Left forelimb (tissue), 1 donor: ENCODE data around the gene PCP2.

Experiments used
- DNase-seq: peaks from one replicate; pipeline ENCODE4 v3.0.0-alpha.2; 2018; ENCODE audit warnings: low spot score

The PCP2 gene

DNA sequence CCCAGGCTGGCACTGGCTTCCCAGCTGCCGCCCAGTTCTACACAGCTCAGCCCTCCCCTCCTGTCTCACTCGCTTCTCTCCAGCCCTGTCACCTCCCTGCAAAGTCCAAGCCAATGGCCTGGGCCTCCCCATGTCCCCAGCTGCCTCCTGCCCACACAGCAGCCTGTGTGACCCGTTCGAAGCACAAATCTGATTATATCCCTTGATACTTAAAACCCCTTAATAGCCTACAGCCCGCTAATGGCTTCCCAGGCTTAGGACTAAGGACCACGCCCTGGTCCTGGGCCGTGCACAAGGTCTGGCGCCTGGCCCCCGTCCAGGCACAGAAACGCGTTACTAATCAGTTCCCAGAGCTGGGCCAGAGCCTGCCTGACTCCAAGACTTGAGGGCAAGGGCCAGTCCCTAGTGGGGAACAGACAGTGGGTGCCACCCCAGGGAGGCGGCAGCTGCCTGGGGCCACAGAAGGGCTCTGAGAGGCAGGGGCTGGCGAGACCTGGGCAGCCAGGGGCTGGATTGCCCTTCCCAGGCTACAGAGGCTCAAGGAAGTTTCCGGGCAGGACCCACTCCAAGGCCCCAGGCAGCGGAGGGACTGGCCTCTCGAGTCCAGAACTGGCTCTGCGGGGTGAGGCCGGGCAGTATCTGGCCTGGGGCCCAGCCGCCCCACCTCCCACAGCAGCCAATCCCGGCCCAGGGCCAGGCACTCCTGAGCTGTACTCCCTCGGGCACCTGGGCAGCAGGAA, 14.6 kb downstream of the PCP2 start:
- DNase-seq, result no peak

DNA sequence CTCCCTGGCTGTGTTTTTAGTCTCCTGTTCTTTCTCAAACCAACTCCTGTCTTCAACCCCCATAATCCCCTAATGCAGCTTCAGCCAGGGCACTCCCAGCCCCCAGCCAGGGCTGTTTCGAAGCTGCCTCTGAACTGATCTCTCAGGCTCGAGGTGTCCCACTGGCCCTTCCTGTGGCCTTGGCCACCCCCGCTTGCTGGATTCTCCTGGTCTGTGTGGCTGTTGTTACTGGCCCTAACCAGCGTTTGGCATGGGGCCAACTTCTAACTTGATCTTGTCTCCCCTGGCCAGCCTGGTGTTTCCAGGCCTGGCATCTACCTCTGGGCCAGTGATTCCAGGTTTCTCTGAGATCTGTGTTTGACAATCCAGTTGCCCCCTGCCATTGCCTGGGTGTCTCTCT, 15.2 kb downstream of the PCP2 start:
- no peak for DNase-seq

DNA sequence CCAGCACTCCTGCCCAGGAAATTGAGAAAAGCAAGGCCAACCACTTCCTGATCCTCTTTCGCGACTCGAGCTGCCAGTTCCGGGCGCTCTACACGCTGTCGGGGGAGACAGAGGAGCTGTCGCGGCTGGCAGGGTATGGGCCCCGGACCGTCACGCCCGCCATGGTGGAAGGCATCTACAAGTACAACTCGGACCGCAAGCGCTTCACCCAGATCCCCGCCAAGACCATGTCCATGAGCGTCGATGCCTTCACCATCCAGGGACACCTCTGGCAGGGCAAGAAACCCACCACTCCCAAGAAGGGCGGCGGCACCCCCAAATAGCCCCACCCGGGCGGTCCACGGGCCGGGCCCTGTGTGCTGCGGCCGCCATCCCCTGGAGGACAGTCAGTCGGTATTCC, 15.8 kb downstream of the PCP2 start:
- DNase-seq, result no peak

DNA sequence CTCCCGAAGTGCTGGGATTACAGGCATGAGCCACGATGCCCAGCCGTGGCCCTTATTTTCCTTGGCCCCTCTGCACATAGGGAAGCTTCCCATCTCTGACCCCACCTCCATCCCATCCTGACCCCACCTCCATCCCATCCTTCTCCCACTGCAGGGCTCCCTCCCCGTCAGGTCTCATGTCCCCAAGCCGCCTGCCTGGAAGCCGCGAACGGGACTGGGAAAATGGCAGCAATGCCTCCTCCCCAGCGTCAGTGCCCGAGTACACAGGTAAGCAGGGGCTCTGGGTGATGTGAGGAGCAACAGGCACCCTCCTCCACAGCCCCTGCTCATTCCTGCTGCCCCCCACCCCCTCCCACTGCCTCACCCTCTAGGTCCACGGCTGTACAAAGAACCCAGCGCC, 16.3 kb downstream of the PCP2 start:
- no peak for DNase-seq

DNA sequence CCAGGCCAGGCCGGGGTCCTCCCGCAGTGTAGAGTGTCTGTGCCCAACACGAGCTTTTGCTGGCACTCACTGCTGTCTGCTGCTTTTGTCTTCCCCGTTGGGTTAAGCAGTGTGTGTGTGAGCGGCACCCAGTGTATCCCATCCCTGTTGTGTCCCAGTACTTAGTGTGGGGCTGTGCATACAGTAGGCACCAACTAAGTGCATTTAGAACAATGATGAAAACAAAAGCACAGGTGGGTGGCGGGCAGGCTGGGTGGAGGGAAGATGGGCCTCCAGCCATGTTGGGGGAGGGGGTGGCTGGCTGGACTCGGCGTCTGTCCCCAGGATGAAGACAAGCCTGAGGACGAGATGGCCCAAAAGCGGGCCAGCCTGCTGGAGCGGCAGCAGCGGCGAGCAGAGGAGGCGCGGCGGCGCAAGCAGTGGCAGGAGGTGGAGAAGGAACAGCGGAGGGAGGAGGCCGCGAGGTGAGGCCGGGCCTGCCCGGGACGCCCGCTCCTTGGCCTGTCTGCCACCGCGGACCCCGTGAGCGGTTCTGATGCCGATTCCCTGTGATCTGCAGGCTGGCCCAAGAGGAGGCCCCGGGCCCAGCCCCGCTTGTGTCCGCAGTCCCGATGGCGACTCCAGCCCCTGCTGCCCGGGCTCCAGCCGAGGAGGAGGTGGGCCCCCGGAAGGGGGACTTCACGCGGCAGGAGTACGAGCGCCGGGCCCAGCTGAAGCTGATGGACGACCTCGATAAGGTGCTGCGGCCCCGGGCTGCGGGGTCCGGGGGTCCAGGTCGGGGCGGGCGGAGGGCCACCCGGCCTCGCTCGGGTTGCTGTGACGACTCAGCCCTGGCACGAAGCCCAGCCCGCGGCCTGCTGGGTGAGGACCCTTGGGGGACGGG, 18.4 kb downstream of the PCP2 start:
- no peak for DNase-seq

DNA sequence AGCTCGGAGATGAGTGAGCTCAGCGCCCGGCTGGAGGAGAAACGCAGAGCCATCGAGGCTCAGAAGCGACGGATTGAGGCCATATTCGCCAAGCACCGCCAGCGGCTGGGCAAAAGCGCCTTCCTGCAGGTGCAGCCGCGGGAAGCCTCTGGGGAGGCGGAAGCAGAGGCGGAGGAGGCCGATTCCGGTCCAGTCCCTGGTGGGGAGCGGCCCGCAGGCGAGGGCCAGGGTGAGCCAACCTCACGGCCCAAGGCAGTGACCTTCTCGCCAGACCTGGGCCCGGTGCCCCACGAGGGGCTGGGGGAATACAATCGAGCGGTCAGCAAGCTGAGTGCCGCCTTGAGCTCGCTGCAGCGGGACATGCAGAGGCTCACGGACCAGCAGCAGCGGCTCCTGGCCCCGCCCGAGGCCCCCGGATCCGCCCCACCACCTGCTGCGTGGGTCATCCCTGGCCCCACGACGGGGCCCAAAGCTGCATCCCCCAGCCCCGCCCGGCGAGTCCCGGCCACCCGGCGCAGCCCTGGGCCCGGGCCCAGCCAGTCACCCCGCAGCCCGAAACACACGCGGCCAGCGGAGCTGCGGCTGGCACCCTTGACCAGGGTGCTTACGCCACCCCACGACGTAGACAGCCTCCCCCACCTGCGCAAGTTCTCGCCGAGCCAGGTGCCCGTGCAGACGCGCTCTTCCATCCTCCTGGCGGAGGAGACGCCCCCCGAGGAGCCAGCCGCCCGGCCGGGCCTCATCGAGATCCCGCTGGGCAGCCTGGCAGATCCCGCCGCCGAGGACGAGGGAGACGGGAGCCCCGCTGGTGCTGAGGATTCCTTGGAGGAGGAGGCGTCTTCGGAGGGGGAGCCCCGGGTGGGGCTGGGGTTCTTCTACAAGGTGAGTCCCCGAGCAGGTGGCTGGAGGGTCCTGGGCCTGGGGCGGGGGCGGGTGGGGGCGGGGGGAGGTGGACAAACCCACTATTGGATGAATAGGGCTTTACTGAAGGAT, 20.9 kb downstream of the PCP2 start:
- DNase-seq, result no peak

DNA sequence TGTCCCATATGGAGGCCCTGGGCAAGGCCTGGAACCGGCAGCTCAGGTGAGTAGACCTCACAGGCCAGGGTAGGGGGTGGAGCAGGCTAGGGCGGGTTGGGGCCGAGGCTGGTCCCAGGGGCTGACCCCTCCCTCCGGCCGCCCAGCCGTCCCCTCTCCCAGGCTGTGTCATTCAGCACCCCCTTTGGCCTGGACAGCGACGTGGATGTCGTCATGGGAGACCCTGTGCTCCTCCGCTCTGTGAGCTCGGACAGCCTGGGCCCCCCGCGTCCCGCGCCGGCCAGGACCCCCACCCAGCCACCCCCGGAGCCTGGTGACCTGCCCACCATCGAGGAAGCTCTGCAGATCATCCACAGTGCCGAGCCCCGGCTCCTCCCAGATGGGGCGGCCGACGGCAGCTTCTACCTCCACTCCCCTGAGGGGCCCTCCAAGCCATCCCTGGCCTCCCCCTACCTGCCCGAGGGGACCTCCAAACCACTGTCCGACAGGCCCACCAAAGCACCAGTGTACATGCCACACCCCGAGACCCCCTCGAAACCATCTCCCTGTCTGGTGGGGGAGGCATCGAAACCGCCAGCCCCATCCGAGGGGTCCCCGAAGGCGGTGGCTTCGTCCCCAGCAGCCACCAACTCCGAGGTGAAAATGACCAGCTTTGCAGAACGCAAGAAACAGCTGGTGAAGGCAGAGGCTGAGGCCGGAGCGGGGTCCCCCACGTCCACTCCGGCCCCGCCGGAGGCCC, 21.8 kb downstream of the PCP2 start:
- no peak for DNase-seq

DNA sequence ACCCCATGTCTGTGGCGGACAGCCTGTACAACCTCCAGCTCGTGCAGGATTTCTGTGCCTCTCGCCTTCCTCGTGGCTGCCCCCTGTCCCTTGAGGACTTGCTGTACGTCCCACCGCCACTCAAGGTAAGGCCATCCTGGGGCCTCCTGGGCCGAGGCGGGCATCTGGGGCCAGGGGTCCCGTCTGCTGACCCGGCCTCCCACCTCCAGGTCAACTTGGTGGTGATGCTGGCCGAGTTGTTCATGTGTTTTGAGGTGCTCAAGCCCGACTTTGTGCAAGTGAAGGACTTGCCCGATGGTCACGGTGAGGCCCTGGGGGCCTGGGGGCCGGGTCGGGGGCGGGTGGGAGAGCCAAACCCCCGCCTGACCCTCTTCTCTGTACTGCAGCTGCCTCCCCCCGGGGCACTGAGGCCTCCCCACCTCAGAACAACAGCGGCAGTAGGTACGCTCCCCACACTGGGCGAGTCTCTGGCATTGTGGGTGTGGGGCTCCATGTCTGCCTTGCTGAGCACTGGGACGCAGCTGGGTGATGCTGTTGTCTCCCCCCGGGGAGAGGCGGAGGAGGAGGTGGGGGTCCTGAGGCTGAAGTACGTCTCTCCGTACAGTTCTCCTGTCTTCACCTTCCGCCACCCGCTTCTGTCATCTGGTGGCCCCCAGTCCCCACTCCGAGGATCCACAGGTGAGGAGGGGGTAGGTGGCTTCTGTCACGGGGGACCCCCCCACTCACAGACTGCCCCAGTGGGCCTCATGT, 22.9 kb downstream of the PCP2 start:
- no peak for DNase-seq

DNA sequence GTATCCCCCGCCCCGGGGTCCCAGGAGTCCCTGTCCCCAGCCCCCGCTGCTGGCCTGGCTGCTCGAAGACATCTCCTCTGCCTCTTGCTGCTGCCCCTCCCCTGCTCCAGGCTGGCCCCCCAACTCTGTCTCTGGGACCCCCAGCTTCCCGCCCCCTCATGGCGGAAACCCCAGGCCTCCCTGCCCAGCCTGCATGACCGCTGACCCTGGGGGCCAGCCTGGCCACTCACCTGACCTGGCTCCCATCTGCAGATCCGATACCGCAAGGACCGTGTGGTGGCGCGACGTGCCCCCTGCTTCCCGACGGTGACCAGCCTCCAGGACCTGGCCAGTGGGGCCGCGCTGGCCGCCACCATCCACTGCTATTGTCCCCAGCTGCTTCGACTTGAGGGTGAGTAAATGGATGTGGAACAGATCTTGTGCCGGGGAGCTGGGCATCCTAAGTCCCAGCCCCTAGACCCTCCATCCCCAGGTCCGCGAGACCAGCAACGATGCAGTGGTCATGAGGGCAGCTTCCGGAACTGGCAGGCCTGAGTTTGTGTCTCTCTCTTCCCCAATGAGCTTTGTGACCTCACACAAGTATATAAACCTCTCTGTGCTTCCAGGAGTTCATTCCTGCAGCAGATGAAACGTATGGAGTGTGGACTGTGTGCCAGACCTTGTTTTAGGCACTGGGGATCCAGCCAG, 25.5 kb downstream of the PCP2 start:
- no peak for DNase-seq

DNA sequence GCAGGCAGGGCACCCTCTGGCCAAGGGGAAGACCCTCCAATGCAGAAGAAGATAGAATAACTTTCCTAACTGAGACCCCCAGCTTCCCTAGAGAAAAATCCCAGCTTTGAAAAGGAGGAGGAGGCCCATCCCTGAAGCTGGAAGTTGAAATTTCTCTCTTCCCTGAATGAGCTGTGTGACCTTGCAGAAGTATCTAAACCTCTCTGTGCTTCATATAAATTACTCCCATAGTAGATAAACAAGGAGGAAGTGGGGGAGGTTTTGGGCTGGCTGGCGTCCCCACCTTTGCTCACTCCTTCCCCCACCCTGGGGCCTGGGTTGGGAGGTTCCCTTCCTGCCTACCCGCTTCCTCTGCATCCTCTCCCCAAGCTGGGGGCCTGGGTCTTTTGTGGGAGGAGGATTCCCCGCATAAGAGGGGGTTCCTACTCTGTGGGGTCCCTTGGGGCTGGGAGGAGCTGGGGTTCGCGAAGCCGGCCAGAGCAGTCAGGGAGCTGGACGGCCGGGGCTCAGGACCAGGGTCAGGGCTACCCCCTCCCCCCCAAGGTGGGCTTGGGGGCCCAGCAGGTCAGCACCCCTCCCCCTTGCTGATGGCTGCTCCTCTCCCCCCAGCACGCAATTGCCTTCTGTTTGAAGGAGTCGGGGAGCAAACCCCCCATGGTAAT, 26.2 kb downstream of the PCP2 start:
- DNase-seq, result no peak

DNA sequence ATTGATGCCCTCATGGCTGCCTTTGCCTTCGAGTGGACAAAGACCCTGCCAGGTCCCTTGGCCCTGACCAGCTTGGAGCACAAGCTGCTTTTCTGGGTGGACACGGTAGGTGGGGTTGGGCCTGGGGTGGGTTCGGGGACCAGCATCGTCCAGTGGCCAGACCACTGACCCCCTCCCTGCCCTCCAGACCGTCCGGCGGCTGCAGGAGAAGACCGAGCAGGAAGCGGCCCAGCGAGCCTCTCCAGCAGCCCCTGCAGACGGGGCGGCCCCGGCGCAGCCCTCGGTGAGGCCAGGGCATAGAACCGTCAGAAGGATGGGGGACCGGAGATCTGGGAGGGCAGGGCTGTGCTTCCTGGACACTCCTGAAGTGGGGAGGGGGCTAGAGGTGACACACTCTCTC, 27.2 kb downstream of the PCP2 start:
- DNase-seq, result no peak

DNA sequence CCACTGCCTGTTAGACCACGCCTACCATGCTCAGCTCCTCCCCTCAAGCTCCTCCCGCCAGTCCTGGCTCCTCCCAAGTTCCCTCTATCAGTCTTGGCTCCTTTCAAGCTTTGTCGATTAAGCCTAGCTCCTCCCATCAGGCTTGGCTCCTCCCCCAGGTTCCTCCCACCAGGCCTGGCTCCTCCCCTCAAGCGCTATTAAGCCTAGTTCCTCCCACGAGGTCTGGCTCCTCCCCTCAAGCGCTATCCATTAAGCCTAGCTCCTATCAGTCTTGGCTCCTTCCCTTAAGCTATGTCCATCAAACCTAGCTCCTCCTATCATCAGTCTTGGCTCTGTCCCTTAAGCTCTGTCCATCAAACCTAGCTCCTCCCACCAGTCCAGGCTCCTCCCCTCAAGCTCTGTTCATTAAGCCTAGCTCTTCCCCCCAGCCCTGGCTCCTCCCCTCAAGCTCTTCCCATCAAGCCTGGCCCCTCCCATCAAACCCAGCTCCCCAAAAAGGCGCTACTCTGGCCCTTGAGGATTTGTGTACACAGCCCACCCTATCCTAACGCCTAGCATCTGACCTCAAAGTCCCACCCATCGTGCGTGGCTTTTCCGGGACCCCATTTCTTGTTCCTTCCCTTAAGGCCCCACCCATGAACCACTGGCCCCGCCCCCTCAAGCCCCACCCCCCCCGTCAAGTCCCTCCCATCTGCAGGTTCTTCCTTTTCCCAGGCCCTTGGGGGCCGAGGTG, 27.9 kb downstream of the PCP2 start:
- DNase-seq, result no peak

DNA sequence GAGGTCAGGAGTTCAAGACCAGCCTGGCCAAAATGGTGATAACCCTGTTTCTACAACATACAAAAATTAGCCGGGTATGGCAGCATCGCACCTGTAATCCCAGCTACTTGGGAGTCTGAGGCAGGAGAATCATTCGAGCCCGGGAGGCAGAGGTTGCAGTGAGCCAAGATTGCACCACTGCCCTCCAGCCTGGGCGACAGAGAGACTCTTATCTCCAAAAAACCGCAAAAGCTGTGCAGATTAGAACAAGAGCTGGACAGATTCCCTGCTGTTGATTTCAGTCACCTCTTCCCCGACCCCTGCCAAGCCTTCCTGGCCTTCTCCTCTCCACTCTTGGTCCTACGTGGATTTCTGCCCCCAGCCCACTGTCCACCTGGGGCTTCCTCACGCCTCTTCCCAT, 29.6 kb downstream of the PCP2 start:
- no peak for DNase-seq

DNA sequence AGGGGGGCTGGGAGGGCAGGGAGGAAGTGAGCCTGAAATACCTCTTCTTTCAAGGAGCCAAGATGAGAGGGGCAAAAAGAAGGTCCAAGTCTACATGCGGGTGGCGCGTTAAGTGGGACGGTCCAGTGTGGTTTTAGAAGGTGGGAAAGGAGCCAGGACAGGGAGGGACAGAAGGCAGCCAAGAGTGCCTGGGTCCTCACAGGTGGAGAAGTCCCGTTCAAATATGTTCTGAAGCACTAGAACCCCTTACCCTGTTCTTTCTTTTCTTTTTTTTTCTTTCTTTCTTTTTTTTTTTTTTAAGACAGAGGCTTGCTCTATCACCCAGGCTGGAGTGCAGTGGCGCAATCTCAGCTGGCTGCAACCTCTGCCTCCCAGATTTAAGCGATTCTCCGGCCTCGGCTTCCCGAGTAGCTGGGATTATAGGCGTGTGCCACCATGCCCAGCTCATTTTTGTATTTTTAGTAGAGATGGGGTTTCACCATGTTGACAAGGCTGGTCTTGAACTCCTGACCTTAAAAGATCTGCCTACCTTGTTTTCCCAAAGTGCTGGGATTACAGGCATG, 30.5 kb downstream of the PCP2 start:
- no peak for DNase-seq

DNA sequence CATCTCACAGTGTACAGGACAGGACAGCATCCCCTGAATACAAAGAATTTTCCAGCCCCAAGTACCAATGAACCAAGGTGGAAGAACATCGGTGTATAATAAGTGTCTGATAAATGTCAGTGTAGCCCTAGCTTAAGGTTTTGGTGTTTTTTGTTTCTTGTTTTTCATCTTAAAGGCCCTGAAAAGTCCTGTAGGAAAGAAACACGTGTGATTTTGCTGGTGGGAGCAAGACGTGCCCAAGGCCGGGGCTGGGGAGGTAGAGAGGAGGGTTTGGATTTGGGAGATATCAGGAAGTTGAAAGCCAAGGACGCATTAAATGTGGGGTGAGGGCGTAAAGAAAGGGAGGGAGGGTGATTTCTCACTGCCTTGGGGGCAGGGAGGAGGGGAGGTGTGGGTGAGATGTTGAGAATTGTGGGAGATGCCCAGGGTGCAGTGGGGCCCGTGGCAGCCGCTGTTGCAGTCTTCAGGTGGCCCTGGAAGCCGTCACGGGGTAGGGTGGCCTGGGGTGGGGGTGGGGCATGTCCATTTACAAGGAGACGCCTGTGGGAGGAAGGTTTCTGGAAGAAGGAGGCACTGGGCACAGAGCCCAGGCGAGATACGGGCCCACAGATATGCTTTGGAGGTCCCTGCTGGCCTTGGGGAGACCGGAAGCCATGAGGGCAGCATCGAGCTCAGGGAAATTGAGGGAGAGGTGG, 31.1 kb downstream of the PCP2 start:
- DNase-seq, result no peak

DNA sequence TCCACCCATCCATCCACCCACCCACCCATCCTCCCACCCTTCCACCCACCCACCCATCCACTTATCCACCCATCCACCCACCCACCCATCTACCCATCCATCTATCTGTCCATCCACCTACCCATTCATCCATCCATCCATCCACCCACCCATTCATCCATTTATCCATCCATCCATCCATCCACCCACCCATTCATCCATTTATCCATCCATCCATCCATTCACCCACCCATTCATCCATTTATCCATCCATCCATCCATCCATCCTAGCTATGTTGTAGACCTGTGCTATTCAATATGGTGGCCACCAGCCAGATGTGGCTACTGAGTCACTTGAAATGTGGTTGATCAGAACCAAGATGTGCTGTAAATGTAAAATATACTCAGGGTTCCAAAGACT, 32.8 kb downstream of the PCP2 start:
- no peak for DNase-seq

DNA sequence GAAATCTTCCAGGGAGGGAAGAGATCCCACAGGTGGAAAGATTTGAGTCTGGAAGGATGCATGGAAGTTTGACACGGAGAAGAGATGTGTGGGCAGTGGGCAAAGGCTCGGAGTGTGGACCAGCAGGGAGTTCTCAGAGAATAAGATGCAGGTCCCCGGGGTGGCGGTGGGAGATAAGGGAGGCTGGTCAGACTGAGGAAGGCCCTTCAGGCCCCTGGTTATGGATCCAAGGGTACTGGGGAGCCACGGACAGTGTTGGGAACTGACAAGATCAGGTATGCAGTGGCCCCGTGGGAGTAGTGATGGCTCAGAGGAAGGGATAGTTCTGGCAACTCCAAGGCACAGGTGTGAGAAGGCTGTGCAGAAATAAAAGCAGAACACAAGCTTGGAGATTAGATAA, 35.3 kb downstream of the PCP2 start:
- DNase-seq, result no peak

DNA sequence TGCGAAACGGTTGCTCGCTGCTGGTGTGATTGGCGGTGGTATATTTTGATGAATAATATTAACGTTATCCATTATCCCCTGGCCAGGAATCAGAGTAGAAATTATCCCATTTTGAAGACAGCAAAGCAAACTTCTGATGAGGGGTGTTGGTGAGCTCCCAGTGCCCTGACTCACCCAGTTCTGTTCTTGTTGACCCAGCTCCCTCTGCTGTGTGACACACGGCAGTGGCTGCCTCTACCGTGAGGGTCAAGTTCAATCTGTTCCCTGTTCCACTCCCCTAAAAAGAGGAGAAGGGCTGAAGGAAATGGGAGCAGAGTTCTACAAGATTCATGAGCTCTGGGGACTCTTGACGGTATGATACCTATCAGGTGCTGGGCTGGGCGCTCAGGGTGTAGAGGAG, 35.8 kb downstream of the PCP2 start:
- DNase-seq, result no peak
